SK-N-MC (cell line): ENCODE results near the gene EFCAB11.

Source experiments
- EZH2 ChIP-seq: fragments of 200-600 bp; sonication (generic); IDR thresholded peaks from one replicate; pipeline ENCODE4 v1.6.1; 2017; ENCODE audit warnings: antibody characterized with exemption
- FOXP2 ChIP-seq: optimal IDR thresholded peaks from 2 replicates; pipeline ENCODE3; 2011; ENCODE audit warnings: mild to moderate bottlenecking, moderate library complexity; ENCODE audit not compliant: insufficient read depth; ENCODE audit errors: extremely low read length, control extremely low read depth
- POLR2AphosphoS5 ChIP-seq: IDR thresholded peaks from 2 replicates; pipeline ENCODE4 v1.6.1; 2012; ENCODE audit warnings: mild to moderate bottlenecking, low read depth, low read length, borderline replicate concordance

GRCh38 chr14:89773644-89774316, 180.8 kb downstream of the EFCAB11 start:
- TF ChIP-seq EZH2 = no peak
- TF ChIP-seq POLR2AphosphoS5 = no peak
- TF ChIP-seq FOXP2 = no peak
